Measurements from ENCODE around the gene SCGB1C2. TPM values are rescaled to one million over a fixed set of nuclear protein-coding genes. Genes with fewer than 3 reads are reported as not detected.

Gene SCGB1C2
- total RNA-seq, 2 donors from 2014 or later, result not detected

DNA sequence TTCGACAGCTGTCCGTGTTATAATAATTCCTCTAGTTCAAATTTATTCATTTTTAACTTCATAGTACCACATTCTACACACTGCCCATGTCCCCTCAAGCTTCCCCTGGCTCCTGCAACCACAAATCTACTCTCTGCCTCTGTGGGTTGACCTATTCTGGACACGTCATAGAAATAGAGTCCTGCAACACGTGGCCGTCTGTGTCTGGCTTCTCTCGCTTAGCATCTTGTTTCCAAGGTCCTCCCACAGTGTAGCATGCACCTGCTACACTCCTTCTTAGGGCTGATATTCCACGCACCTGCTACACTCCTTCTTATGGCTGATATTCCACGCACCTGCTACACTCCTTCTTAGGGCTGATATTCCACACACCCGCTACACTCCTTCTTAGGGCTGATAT lies 16.5 kb downstream of the SCGB1C2 start:
- Mint-ChIP-seq H3K36me3 (ENCODE audit: low read depth) (no peaks in the 10 kb centered on the region), H3K27ac (no peak overlapping the region), H3K4me3 (no peak overlapping the region), H3K27me3 (peaks cover 10% of the 10 kb centered on the region), H3K4me1 (no peaks in the 10 kb centered on the region)
- DNase-seq, result no peak
- ATAC-seq, result no peak
- H3K9me3 ChIP-seq (ENCODE audit: control insufficient read depth, low read length, poor library complexity, severe bottlenecking), result no peaks in the 10 kb centered on the region

GRCh38 chr17:155576-155975 lies 18.2 kb downstream of the SCGB1C2 start:
- H3K9me3 ChIP-seq (ENCODE audit: control insufficient read depth, low read length, poor library complexity, severe bottlenecking), result no peaks in the 10 kb centered on the region
- Mint-ChIP-seq H3K27ac (no peak overlapping the region), H3K27me3 (peaks cover 15% of the 10 kb centered on the region), H3K36me3 (ENCODE audit: low read depth) (no peaks in the 10 kb centered on the region), H3K4me1 (no peaks in the 10 kb centered on the region), H3K4me3 (no peak overlapping the region)
- no peak for DNase-seq
- no peak for ATAC-seq

DNA sequence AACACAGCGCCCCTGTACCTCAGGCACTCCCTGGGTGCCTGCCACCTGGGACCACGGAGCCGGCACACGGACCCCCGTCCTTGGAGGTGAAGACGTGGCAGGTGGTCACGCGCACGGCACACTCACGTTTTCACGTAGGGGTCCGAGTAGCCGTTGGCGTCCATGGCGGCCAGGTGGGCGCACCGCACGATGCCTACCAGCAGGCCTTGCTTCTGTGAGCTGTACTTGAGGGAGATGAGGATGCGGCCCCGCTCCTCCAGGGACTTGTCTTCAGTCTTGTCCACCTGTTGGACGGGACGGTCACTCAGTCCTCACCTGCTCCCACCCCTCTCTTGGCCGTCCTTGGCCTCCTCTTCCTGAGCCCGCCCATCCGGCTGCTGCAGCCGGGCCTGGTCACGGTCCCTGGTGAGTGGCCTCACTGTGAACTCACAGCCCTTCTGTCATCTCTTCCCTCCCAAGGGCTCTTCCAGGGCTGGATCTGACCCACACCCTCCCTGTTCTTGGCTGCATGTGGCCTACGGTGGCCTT lies 18.8 kb downstream of the SCGB1C2 start:
- ATAC-seq (no peak), DNase-seq (no peak)
- Mint-ChIP-seq H3K4me3 (no peak overlapping the region), H3K4me1 (no peaks in the 10 kb centered on the region), H3K36me3 (ENCODE audit: low read depth) (no peaks in the 10 kb centered on the region), H3K27me3 (peaks cover 15% of the 10 kb centered on the region), H3K27ac (no peak overlapping the region)
- H3K9me3 ChIP-seq (ENCODE audit: control insufficient read depth, low read length, poor library complexity, severe bottlenecking), result no peaks in the 10 kb centered on the region

DNA sequence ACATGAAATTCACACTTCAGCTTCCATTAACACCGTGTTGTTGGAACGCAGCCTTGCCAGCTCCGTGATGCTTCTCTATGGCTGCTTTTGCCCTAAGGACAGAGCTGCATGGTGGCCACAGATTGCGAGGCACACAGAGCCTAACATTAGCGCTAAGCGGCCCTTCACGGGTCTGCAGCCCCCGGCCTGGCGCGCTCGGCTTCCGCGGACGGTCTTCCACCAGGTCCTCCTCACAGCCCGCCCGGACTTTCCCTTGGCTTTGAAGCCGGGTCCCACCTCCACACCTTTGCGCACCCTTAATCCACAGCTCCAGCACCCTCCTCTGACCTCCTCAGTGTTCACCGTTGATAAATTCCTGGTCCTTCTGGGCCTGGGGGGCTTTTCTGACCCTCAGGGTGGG lies 19.6 kb downstream of the SCGB1C2 start:
- no peak for DNase-seq
- Mint-ChIP-seq H3K27me3 (peaks cover 11% of the 10 kb centered on the region), H3K27ac (no peak overlapping the region), H3K36me3 (ENCODE audit: low read depth) (no peaks in the 10 kb centered on the region), H3K4me1 (no peaks in the 10 kb centered on the region), H3K4me3 (no peak overlapping the region)
- ATAC-seq, result no peak
- H3K9me3 ChIP-seq (ENCODE audit: control insufficient read depth, low read length, poor library complexity, severe bottlenecking), result no peaks in the 10 kb centered on the region

DNA sequence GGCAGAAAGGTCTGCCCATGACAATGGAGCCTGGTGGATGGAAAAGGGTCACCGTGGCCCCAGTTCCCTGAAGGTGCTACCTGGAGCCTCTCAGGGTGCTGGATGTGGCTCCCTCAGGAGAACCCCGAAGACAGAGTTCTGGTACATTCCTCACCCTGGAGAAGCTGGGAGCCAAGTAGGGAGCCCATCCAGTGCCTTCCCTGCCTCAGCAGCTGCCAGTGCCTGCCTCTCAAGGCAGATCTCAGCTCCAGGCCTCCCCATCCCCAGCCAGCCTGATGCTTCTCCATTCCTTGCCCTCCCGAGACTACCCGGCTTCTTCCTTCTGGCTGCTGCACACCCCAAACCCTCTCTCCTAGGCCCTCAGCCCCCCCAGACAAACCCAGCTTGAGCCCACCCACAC lies 20.5 kb downstream of the SCGB1C2 start:
- peaks cover 10% of the 10 kb centered on the region for H3K27me3 Mint-ChIP-seq
- no peak for ATAC-seq
- no peaks in the 10 kb centered on the region for H3K4me1 Mint-ChIP-seq
- no peak overlapping the region for H3K27ac Mint-ChIP-seq
- H3K4me3 Mint-ChIP-seq, result no peak overlapping the region
- H3K36me3 Mint-ChIP-seq (ENCODE audit: low read depth), result no peaks in the 10 kb centered on the region
- no peak for DNase-seq
- no peaks in the 10 kb centered on the region for H3K9me3 ChIP-seq (ENCODE audit: control insufficient read depth, low read length, poor library complexity, severe bottlenecking)

DNA sequence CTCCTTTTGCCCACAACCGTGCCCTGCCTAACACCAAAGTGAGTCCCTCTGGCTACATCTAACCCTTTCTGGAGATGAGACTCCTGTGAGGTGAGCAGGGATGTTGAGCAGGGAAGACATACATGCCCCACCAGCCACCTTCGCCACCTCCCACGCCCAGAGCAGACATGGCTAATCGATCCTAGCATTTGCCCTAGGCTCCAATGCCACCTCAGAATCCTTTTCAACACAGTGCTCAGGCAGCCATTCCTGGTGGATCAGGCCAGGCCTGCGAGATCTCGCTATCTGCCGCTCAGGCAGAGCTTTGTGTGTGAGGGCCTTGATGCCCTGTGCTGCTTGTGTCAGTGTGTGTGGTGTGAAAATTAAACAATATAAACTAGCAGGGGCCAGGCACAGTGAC lies 21.0 kb downstream of the SCGB1C2 start:
- no peaks in the 10 kb centered on the region for H3K36me3 Mint-ChIP-seq (ENCODE audit: low read depth)
- no peak overlapping the region for H3K27ac Mint-ChIP-seq
- H3K9me3 ChIP-seq (ENCODE audit: control insufficient read depth, low read length, poor library complexity, severe bottlenecking), result no peaks in the 10 kb centered on the region
- H3K27me3 Mint-ChIP-seq, result peaks cover 14% of the 10 kb centered on the region
- DNase-seq (no peak), ATAC-seq (no peak)
- no peak overlapping the region for H3K4me3 Mint-ChIP-seq
- H3K4me1 Mint-ChIP-seq, result no peaks in the 10 kb centered on the region

DNA sequence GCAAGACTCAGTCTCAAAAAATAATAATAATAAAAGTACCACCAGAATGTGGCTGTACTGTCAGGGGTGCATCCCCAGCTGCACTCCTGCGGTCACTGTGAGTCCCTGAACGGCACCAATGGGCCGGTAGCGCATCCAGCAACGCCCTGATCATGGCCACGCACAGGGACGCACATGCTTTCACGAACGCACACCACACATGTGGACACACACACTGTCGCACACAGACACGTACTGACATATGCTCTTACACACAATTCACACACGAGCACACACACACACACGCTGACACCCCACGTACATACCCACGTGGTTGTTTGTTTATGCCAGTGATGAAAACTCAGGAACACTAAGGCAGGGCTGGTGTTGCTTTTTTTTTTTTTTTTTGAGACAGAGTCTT lies 22.2 kb downstream of the SCGB1C2 start:
- no peak for DNase-seq
- peaks cover 19% of the 10 kb centered on the region for H3K27me3 Mint-ChIP-seq
- H3K27ac Mint-ChIP-seq, result no peak overlapping the region

DNA sequence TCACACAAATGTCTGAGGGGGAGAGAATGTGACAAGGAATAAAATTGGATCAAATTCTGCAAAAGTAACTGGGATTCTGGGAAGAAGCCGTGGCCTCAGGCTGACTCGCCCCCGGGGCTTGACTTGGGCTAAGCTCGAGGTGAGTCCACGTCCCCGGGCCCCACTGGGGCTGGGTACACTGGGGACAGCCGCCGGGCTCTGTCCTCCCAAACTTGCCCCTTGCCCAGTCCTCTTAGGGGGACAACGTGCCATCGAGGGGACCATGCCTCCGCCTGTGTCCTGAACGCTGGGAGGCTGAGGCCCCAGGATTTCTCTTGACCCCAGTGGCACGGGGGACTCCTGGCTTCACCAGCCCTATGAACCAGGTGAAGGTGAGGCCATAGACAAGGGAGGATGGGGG lies 23.0 kb downstream of the SCGB1C2 start:
- no peaks in the 10 kb centered on the region for H3K9me3 ChIP-seq (ENCODE audit: control insufficient read depth, low read length, poor library complexity, severe bottlenecking)
- DNase-seq (no peak), ATAC-seq (no peak)
- Mint-ChIP-seq H3K27ac (no peak overlapping the region), H3K27me3 (peaks cover 20% of the 10 kb centered on the region), H3K4me1 (peaks cover 2% of the 10 kb centered on the region), H3K36me3 (ENCODE audit: low read depth) (no peaks in the 10 kb centered on the region), H3K4me3 (no peak overlapping the region)

More for the DNA sequence above, 22.2 kb downstream of the SCGB1C2 start:
- ATAC-seq, result no peak
- Mint-ChIP-seq H3K36me3 (ENCODE audit: low read depth) (no peaks in the 10 kb centered on the region), H3K4me1 (peaks cover 2% of the 10 kb centered on the region), H3K4me3 (no peak overlapping the region)
- no peaks in the 10 kb centered on the region for H3K9me3 ChIP-seq (ENCODE audit: control insufficient read depth, low read length, poor library complexity, severe bottlenecking)

GRCh38 chr17:161481-161880 lies 24.1 kb downstream of the SCGB1C2 start:
- Mint-ChIP-seq H3K4me1 (peaks cover 2% of the 10 kb centered on the region), H3K27me3 (peaks cover 20% of the 10 kb centered on the region), H3K4me3 (no peak overlapping the region), H3K27ac (no peak overlapping the region), H3K36me3 (ENCODE audit: low read depth) (no peaks in the 10 kb centered on the region)
- DNase-seq (no peak), ATAC-seq (no peak)
- H3K9me3 ChIP-seq (ENCODE audit: control insufficient read depth, low read length, poor library complexity, severe bottlenecking), result no peaks in the 10 kb centered on the region

DNA sequence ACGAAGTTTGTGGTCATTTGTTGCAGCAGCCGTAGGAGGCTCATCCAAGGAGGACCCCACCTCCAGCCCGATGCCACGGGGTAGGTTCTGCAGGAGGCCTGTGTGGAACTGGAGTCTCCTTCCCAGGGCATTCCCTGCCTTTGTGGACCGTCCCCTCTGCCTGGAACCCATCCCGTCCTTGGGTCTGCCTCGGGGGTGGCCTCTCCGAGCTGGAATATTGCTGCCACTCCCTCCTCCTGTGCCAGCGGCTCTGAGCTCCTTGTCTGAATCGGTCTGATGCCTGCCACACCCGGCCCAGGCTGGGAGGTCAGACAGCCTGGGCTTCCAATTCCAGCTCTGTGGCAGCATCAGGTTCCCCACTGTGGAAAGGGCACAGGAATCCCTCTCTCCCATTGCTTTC lies 25.3 kb downstream of the SCGB1C2 start:
- H3K4me1 Mint-ChIP-seq, result peaks cover 2% of the 10 kb centered on the region
- no peaks in the 10 kb centered on the region for H3K36me3 Mint-ChIP-seq (ENCODE audit: low read depth)
- ATAC-seq, result no peak
- DNase-seq, result no peak
- H3K27me3 Mint-ChIP-seq, result peaks cover 20% of the 10 kb centered on the region
- no peak overlapping the region for H3K4me3 Mint-ChIP-seq
- no peaks in the 10 kb centered on the region for H3K9me3 ChIP-seq (ENCODE audit: control insufficient read depth, low read length, poor library complexity, severe bottlenecking)
- H3K27ac Mint-ChIP-seq, result no peak overlapping the region

DNA sequence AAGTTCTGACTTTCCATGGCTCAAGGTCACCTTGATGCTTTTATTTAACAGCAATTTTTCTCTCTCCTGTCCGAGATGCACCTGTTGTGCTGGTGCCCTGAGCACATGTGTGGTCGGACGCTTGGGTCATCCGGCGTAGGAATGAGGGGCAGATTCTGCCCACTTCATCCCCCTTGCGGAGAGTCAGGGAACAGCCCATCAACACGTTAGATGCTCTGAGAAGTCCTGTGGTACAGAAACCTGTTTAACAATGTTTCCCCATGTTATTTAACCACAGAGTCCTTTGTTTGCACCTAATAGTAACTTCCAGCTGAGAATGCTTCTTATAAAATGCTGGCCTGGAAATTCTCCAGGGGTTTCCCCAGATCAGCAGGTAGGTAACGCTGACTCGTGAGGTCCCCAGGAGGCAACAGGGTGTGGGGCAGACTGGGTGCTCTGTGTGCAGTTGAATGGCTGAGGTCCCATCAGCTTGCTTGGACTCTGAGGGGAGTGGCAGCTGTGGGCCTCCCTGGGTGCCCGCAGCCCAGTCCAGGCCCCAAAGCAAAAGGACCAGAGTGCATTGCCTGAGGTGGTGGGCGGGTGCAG lies 26.2 kb downstream of the SCGB1C2 start:
- Mint-ChIP-seq H3K36me3 (ENCODE audit: low read depth) (no peaks in the 10 kb centered on the region), H3K4me3 (no peak overlapping the region), H3K27me3 (peaks cover 20% of the 10 kb centered on the region), H3K27ac (no peak overlapping the region), H3K4me1 (peaks cover 2% of the 10 kb centered on the region)
- no peaks in the 10 kb centered on the region for H3K9me3 ChIP-seq (ENCODE audit: control insufficient read depth, low read length, poor library complexity, severe bottlenecking)
- ATAC-seq, result no peak
- DNase-seq, result no peak

- H3K27ac Mint-ChIP-seq, result no peak overlapping the region
- H3K4me3 Mint-ChIP-seq, result no peak overlapping the region
- no peak for ATAC-seq
- peaks cover 20% of the 10 kb centered on the region for H3K27me3 Mint-ChIP-seq
- H3K9me3 ChIP-seq (ENCODE audit: control insufficient read depth, low read length, poor library complexity, severe bottlenecking), result no peaks in the 10 kb centered on the region
- no peaks in the 10 kb centered on the region for H3K36me3 Mint-ChIP-seq (ENCODE audit: low read depth)
- no peak for DNase-seq
- peaks cover 5% of the 10 kb centered on the region for H3K4me1 Mint-ChIP-seq
Measured at GRCh38 chr17:164303-165235, 27.2 kb downstream of the SCGB1C2 start.

- Mint-ChIP-seq H3K36me3 (ENCODE audit: low read depth) (no peaks in the 10 kb centered on the region), H3K4me3 (no peak overlapping the region)
- ATAC-seq, result no peak
Measured at GRCh38 chr17:165939-166338, 28.6 kb downstream of the SCGB1C2 start.

More at GRCh38 chr17:165939-166338, 28.6 kb downstream of the SCGB1C2 start:
- Mint-ChIP-seq H3K4me1 (peaks cover 5% of the 10 kb centered on the region), H3K27ac (no peak overlapping the region), H3K27me3 (peaks cover 15% of the 10 kb centered on the region)
- no peak for DNase-seq
- H3K9me3 ChIP-seq (ENCODE audit: control insufficient read depth, low read length, poor library complexity, severe bottlenecking), result no peaks in the 10 kb centered on the region
